NCI-H1436 treated with DMSO at 0.1 percent for 48 hours (cell line): ENCODE data around the gene SH3BP4.
A peak's percentile ranks its signal among the peaks of the same experiment; 100 is the strongest.

Source experiments
- DNase-seq: peaks from one replicate; lab custom pipeline; 2025; lab: John Stamatoyannopoulos, UW

SH3BP4 gene

GRCh38 chr2:234967870-234968208, 16.0 kb downstream of the SH3BP4 start:
- no peak for DNase-seq

GRCh38 chr2:234968631-234969305, 17.0 kb downstream of the SH3BP4 start:
- DNase-seq: no peak

GRCh38 chr2:234969306-234970098, 17.7 kb downstream of the SH3BP4 start:
- DNase-seq: no peak

GRCh38 chr2:234970099-234970440, 18.3 kb downstream of the SH3BP4 start:
- DNase-seq: no peak

GRCh38 chr2:234970477-234970882, 18.7 kb downstream of the SH3BP4 start:
- no peak for DNase-seq

- no peak for DNase-seq
These were observed 19.7 kb downstream of the SH3BP4 start for GRCh38 chr2:234971496-234971895.

GRCh38 chr2:234973008-234973407, 21.2 kb downstream of the SH3BP4 start:
- DNase-seq: no peak

- no peak for DNase-seq
These were observed 22.9 kb downstream of the SH3BP4 start for GRCh38 chr2:234974501-234975385.

- no peak for DNase-seq
These were observed 23.8 kb downstream of the SH3BP4 start for GRCh38 chr2:234975611-234976010.

- no peak for DNase-seq
These were observed 24.8 kb downstream of the SH3BP4 start for GRCh38 chr2:234976479-234977227.

GRCh38 chr2:234977228-234977679, 25.4 kb downstream of the SH3BP4 start:
- no peak for DNase-seq

- DNase-seq: no peak
These were observed 26.8 kb downstream of the SH3BP4 start for GRCh38 chr2:234978466-234979203.

- no peak for DNase-seq
These were observed 27.7 kb downstream of the SH3BP4 start for GRCh38 chr2:234979204-234980167.

- no peak for DNase-seq
These were observed 28.8 kb downstream of the SH3BP4 start for GRCh38 chr2:234980451-234981187.

GRCh38 chr2:234981197-234982095, 29.6 kb downstream of the SH3BP4 start:
- no peak for DNase-seq

GRCh38 chr2:234982096-234982834, 30.4 kb downstream of the SH3BP4 start:
- DNase-seq: no peak

- peak; percentile 35 for DNase-seq
These were observed 31.4 kb downstream of the SH3BP4 start for GRCh38 chr2:234983011-234983726.
